Mesangial cell (primary cell): ENCODE results near the gene LRRC70. TPM values are rescaled to one million over a fixed set of nuclear protein-coding genes. Genes with fewer than 3 reads are reported as not detected.

ENCODE experiments used
- total RNA-seq: library from RNA; depleted of rRNA; stranded (reverse); fragments of >200 nt; gene quantifications from 2 replicates; pipeline ENCODE4 v1.2.3, GENCODE V29; 2015

The LRRC70 gene, protein sequence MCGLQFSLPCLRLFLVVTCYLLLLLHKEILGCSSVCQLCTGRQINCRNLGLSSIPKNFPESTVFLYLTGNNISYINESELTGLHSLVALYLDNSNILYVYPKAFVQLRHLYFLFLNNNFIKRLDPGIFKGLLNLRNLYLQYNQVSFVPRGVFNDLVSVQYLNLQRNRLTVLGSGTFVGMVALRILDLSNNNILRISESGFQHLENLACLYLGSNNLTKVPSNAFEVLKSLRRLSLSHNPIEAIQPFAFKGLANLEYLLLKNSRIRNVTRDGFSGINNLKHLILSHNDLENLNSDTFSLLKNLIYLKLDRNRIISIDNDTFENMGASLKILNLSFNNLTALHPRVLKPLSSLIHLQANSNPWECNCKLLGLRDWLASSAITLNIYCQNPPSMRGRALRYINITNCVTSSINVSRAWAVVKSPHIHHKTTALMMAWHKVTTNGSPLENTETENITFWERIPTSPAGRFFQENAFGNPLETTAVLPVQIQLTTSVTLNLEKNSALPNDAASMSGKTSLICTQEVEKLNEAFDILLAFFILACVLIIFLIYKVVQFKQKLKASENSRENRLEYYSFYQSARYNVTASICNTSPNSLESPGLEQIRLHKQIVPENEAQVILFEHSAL
- total RNA-seq = 0.16 and 0.38 TPM in 2 replicates

DNA sequence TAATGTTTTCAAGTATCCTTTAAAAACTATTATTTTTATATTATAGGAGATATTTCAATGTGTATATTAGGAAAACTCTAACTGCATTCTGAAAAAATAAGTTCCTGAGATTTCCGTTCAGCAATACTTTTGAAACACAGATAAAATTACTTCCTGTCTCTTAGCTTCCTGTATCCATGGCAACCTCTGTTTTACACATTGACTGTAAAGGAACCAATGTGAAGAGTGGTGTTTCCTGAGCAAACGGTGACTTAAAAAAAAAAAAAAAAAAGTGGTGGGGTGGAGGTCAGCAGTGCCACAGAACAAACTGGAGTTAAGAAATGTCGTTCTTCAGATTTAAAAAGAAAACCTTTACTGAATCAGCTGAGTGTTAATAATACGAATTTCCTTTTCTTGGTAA is at the start of gene LRRC70:
Gene LRRC70, plus strand, starts transcription at position 280 of the 400 bp plus-strand sequence. CDS start 620 bp downstream, outside the sequence.

Other genes starting within 250 kb of the LRRC70 start
- 30.3 and 33.4 TPM in 2 replicates for gene DIMT1, start 174.9 kb upstream of the LRRC70 start, total RNA-seq
- gene IPO11, start 166.1 kb upstream of the LRRC70 start, total RNA-seq = 12.0 and 18.9 TPM in 2 replicates